Kidney (tissue), 14 donors: Measurements from ENCODE around the gene BCAP29. TPM values are rescaled to one million over a fixed set of nuclear protein-coding genes. Genes with fewer than 3 reads are reported as not detected.

Experiments
- DNase-seq, 5 donors: peaks; one replicate each; pipeline ENCODE4 v3.0.0-alpha.2; 2013 to 2020
- FAIRE-seq: peaks from 2 replicates; lab custom pipeline; 2012; peaks lifted over from hg19 to GRCh38; lab: Jason Lieb, UNC
- H3K27ac ChIP-seq, 2 donors: one replicate each; pipeline ENCODE4 v1.7.0; 2013; ENCODE audit warnings: low read depth in 2 of 2, low read length in 2 of 2, inconsistent platforms in 1 of 2
- H3K27me3 ChIP-seq: one replicate; pipeline ENCODE4 v1.7.1; 2013; ENCODE audit warnings: low read length, inconsistent platforms; ENCODE audit not compliant: control insufficient read depth, insufficient read depth
- H3K36me3 ChIP-seq, 3 donors: one replicate each; pipeline versions ENCODE4 v1.7.0 to v1.7.1; 2013; ENCODE audit warnings: low read length in 3 of 3, control low read depth in 1 of 3, inconsistent platforms in 1 of 3; ENCODE audit not compliant: insufficient read depth in 3 of 3, control insufficient read depth in 2 of 3
- H3K4me1 ChIP-seq, 3 donors: one replicate each; pipeline versions ENCODE4 v1.7.0 to v1.7.1; 2013; ENCODE audit warnings: low read length in 3 of 3, inconsistent platforms in 1 of 3, low read depth in 1 of 3; ENCODE audit not compliant: control insufficient read depth in 2 of 3, insufficient read depth in 2 of 3
- H3K4me3 ChIP-seq, 3 donors: one replicate each; pipeline versions ENCODE4 v1.7.0 to v1.8.1; 2013; ENCODE audit warnings: low read length in 3 of 3, control low read depth in 1 of 3, inconsistent platforms in 1 of 3
- H3K9ac ChIP-seq, 3 donors: one replicate each; pipeline versions ENCODE4 v1.7.0 to v1.7.1; 2013; ENCODE audit warnings: low read length in 3 of 3, control low read depth in 1 of 3, inconsistent platforms in 1 of 3
- H3K9me3 ChIP-seq, 3 donors: one replicate each; pipeline versions ENCODE4 v1.7.0 to v1.7.1; 2013; ENCODE audit warnings: low read length in 3 of 3, control low read depth in 1 of 3, inconsistent platforms in 1 of 3; ENCODE audit not compliant: control insufficient read depth in 2 of 3, insufficient read depth in 1 of 3
- intact Hi-C: fragments of 100-400 bp; cut with DNase I; formaldehyde crosslinking; loops from one replicate; pipeline ENCODE4 v1.11.1; 2022
- polyA plus RNA-seq: library from polyadenylated mRNA; stranded (reverse); fragments of 350-450 nt; fragmentation: Illumina TruSeq; extraction: RNeasy Lipid Tissue Mini Kit (QIAGEN cat#74804); gene quantifications from one replicate; pipeline ENCODE4 v1.2.3, GENCODE V29; 2014; ENCODE audit warnings: low read depth, low replicate concordance; ENCODE audit not compliant: insufficient read depth
- total RNA-seq: library from RNA; stranded (reverse); fragmentation: NEBNext Ultra II Directional; extraction: Animal tissue kit (Norgen Biotek cat#: 25700); gene quantifications from one replicate; pipeline ENCODE4 v1.2.1, GENCODE V29; 2021
- TF ChIP-seq, protein P1 (sequence below): IDR thresholded peaks from 3 replicates; pipeline ENCODE4 v1.5.1; 2012; ENCODE audit warnings: mild to moderate bottlenecking, moderate library complexity, borderline replicate concordance; ENCODE audit not compliant: insufficient read depth; ENCODE audit errors: extremely low read depth
- donor health status: control.
- donor health status: control.
- donor health status: control.
- donor health status: control.
- donor health status: control.
- donor health status: DM: yes; HTN: yes; CAD: no.
- donor health status: Normal renal cell carcinoma (clear cell type).

BCAP29 gene
- total and polyA plus RNA-seq, 2 donors from 2014 or later, result 31.2 to 50.2 TPM

DNA sequence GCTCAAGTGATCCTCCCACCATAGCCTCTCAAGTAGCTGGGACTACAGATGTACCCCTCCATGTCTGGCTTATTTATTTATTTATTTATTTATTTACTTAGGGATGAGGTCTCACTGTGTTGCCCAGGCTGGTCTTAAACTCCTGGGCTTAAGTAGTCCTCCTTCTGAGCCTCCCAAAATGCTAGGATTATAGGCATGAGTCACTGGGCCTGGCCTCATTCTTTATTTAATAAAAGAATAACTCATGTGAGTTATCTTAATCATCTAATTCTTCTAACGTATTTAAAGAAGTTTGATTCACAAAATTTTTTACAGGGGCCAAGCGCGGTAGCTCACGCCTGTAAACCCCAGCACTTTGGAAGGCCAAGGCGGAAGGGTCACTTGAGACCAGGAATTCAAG, 72.6 kb downstream of the BCAP29 start:
- H3K36me3 ChIP-seq, result no peaks in the 10 kb centered on the region
- DNase-seq, result no peak
- TF ChIP-seq, protein P1, sequence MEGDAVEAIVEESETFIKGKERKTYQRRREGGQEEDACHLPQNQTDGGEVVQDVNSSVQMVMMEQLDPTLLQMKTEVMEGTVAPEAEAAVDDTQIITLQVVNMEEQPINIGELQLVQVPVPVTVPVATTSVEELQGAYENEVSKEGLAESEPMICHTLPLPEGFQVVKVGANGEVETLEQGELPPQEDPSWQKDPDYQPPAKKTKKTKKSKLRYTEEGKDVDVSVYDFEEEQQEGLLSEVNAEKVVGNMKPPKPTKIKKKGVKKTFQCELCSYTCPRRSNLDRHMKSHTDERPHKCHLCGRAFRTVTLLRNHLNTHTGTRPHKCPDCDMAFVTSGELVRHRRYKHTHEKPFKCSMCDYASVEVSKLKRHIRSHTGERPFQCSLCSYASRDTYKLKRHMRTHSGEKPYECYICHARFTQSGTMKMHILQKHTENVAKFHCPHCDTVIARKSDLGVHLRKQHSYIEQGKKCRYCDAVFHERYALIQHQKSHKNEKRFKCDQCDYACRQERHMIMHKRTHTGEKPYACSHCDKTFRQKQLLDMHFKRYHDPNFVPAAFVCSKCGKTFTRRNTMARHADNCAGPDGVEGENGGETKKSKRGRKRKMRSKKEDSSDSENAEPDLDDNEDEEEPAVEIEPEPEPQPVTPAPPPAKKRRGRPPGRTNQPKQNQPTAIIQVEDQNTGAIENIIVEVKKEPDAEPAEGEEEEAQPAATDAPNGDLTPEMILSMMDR, result no peak
- no peak for FAIRE-seq
- no peaks in the 10 kb centered on the region for H3K9me3 ChIP-seq
- H3K27ac ChIP-seq, result no peak overlapping the region
- no peak overlapping the region for H3K9ac ChIP-seq
- intact Hi-C loops, result no loop called here
- H3K4me1 ChIP-seq, result no peaks in the 10 kb centered on the region
- no peaks in the 10 kb centered on the region for H3K27me3 ChIP-seq
- H3K4me3 ChIP-seq, result no peak overlapping the region

DNA sequence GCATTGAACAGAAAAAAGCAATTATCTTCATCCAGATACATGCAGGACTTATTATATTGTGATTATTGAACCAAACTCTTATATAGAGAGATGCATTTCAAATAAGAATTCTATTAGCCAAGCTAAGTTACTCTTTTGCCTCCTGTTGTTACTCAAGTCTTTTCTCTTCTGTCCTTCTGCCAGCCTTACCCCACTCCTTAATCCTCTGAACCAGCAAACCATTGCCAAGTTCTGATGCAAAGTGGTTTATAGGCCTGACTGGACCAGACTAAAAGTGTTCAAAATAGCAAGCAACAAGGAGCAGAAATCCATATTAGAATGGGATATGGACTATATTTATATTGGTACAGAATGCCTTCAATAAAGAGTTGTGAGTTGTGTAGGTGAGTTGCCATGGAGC, 78.4 kb downstream of the BCAP29 start:
- Histone ChIP-seq H3K4me1 (peaks cover 0 to 13% (median 0%) of the 10 kb centered on the region in 3 donors), H3K36me3 (no peaks in the 10 kb centered on the region), H3K9me3 (no peaks in the 10 kb centered on the region), H3K4me3 (no peak overlapping the region), H3K27me3 (peaks cover 11% of the 10 kb centered on the region), H3K27ac (no peak overlapping the region), H3K9ac (no peak overlapping the region)
- FAIRE-seq (no peak), DNase-seq (no peak)
- intact Hi-C loops, result no loop called here
- TF ChIP-seq, protein P1, result no peak

DNA sequence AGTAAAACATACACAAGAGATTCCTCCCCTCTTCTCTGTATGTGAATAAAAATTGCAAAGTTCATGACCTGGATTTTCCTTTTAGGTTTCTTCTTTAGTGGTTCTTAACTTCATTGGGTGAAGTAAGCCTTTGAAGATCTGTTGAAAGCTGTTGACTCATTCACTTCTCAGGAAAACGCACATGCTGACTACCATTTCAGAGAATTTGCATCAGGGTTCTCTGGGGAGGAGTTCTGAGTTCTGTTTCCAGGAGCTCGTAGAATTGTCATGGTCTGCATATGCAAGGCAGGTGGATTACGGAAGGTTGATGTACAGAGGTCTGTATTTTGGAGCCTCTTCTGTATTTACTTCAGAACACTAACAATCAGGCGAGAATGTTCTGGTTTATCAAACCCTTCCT, 79.6 kb downstream of the BCAP29 start:
- no peak for DNase-seq
- intact Hi-C loops, result no loop called here
- no peak overlapping the region for H3K27ac ChIP-seq

More for the DNA sequence above, 79.6 kb downstream of the BCAP29 start:
- Histone ChIP-seq H3K9me3 (no peaks in the 10 kb centered on the region), H3K9ac (no peak overlapping the region), H3K4me3 (no peak overlapping the region), H3K27me3 (peaks cover 11% of the 10 kb centered on the region), H3K4me1 (peaks cover 0 to 13% (median 0%) of the 10 kb centered on the region in 3 donors), H3K36me3 (no peaks in the 10 kb centered on the region)
- no peak for FAIRE-seq
- TF ChIP-seq, protein P1, result no peak
